ENCODE measurements around the gene CLNS1A. TPM values are rescaled to one million over a fixed set of nuclear protein-coding genes. Genes with fewer than 3 reads are reported as not detected.
A peak's percentile ranks its signal among the peaks of the same experiment; 100 is the strongest.
"Not testable (repeated sequence)": the region's sequence is repeated elsewhere in the genome, so short reads cannot be mapped to it uniquely, and the experiment has no call there.

CLNS1A gene
- polyA plus RNA-seq, 1 donor from 2014 or later: 100 TPM

GRCh38 chr11:77592727-77593126 lies 44.9 kb downstream of the CLNS1A start:
- H3K9me3 Mint-ChIP-seq: no peaks in the 10 kb centered on the region
- peaks cover 2 to 14% (median 13%) of the 10 kb centered on the region in 3 donors for H3K4me1 Mint-ChIP-seq

GRCh38 chr11:77590194-77590782 lies 47.3 kb downstream of the CLNS1A start:
- Mint-ChIP-seq H3K36me3 (no peaks in the 10 kb centered on the region), H3K4me3 (peak overlapping the region; percentile 85 to 97 (median 92)), H3K4me1 (peaks cover 2 to 14% (median 13%) of the 10 kb centered on the region in 3 donors), H3K27ac (peak overlapping the region; percentile 48 to 78 (median 57)), H3K27me3 (no peaks in the 10 kb centered on the region), H3K9me3 (no peaks in the 10 kb centered on the region)

More at GRCh38 chr11:77592727-77593126, 44.9 kb downstream of the CLNS1A start:
- Mint-ChIP-seq H3K36me3 (no peaks in the 10 kb centered on the region), H3K27me3 (no peaks in the 10 kb centered on the region), H3K4me3 (no peak overlapping the region), H3K27ac (no peak overlapping the region)

- Mint-ChIP-seq H3K9me3 (no peaks in the 10 kb centered on the region), H3K4me3 (peak within 1 kb of the TSS; percentile 87 to 97 (median 93)), H3K36me3 (no peaks in the 10 kb centered on the region), H3K27me3 (no peaks in the 10 kb centered on the region), H3K4me1 (peaks cover 2 to 14% (median 13%) of the 10 kb centered on the region in 3 donors), H3K27ac (peak within 1 kb of the TSS; percentile 48 to 78 (median 57))
Measured at GRCh38 chr11:77589521-77590193, 47.9 kb downstream of the CLNS1A start, which contains the start of gene AQP11. Gene AQP11 (plus strand): TSS chr11:77589953. CDS start chr11:77589993, 40 bp downstream.

GRCh38 chr11:77589181-77589520 lies 48.4 kb downstream of the CLNS1A start:
- no peaks in the 10 kb centered on the region for H3K27me3 Mint-ChIP-seq
- no peaks in the 10 kb centered on the region for H3K9me3 Mint-ChIP-seq
- H3K4me3 Mint-ChIP-seq: peak overlapping the region; percentile 87 to 94 (median 93)
- no peak overlapping the region for H3K27ac Mint-ChIP-seq
- H3K36me3 Mint-ChIP-seq: no peaks in the 10 kb centered on the region
- H3K4me1 Mint-ChIP-seq: peaks cover 2 to 14% (median 13%) of the 10 kb centered on the region in 3 donors

- Mint-ChIP-seq H3K4me1 (no peaks in the 10 kb centered on the region), H3K4me3 (peak overlapping the region in 1 of 4 donors; percentile 14)
Measured at GRCh38 chr11:77580712-77581337, 56.8 kb downstream of the CLNS1A start.

GRCh38 chr11:77575428-77575827 lies 62.2 kb downstream of the CLNS1A start:
- not testable (repeated sequence) for H3K36me3 Mint-ChIP-seq, H3K9me3 Mint-ChIP-seq, H3K27ac Mint-ChIP-seq, H3K27me3 Mint-ChIP-seq, H3K4me3 Mint-ChIP-seq, H3K4me1 Mint-ChIP-seq

More at GRCh38 chr11:77580712-77581337, 56.8 kb downstream of the CLNS1A start:
- H3K27me3 Mint-ChIP-seq: no peaks in the 10 kb centered on the region
- peaks cover 2% of the 10 kb centered on the region for H3K36me3 Mint-ChIP-seq
- no peak overlapping the region for H3K27ac Mint-ChIP-seq
- peaks cover 0 to 8% (median 2%) of the 10 kb centered on the region in 3 donors for H3K9me3 Mint-ChIP-seq

GRCh38 chr11:77570896-77571295 lies 66.7 kb downstream of the CLNS1A start:
- H3K36me3 Mint-ChIP-seq, H3K4me1 Mint-ChIP-seq, H3K9me3 Mint-ChIP-seq, H3K27ac Mint-ChIP-seq, H3K4me3 Mint-ChIP-seq, H3K27me3 Mint-ChIP-seq: not testable (repeated sequence)

- Mint-ChIP-seq H3K4me1 (no peaks in the 10 kb centered on the region), H3K27me3 (peaks cover 1% of the 10 kb centered on the region), H3K9me3 (peaks cover 0 to 2% (median 0%) of the 10 kb centered on the region in 3 donors), H3K4me3 (no peak overlapping the region), H3K36me3 (no peaks in the 10 kb centered on the region), H3K27ac (no peak overlapping the region)
Measured at GRCh38 chr11:77569676-77570070, 67.9 kb downstream of the CLNS1A start.

GRCh38 chr11:77568916-77569675 lies 68.5 kb downstream of the CLNS1A start:
- H3K9me3 Mint-ChIP-seq: peaks cover 0 to 2% (median 0%) of the 10 kb centered on the region in 3 donors
- H3K4me3 Mint-ChIP-seq: no peak overlapping the region
- H3K36me3 Mint-ChIP-seq: no peaks in the 10 kb centered on the region
- peaks cover 1% of the 10 kb centered on the region for H3K27me3 Mint-ChIP-seq
- H3K4me1 Mint-ChIP-seq: no peaks in the 10 kb centered on the region
- no peak overlapping the region for H3K27ac Mint-ChIP-seq

GRCh38 chr11:77568306-77568705 lies 69.3 kb downstream of the CLNS1A start:
- Mint-ChIP-seq H3K27me3 (peaks cover 1% of the 10 kb centered on the region), H3K4me3 (no peak overlapping the region), H3K36me3 (no peaks in the 10 kb centered on the region), H3K4me1 (no peaks in the 10 kb centered on the region), H3K27ac (no peak overlapping the region), H3K9me3 (peaks cover 0 to 2% (median 0%) of the 10 kb centered on the region in 3 donors)

Other genes with a start within 250 kb of the CLNS1A start
- 15.0 TPM for gene PAK1, start 163.7 kb downstream of the CLNS1A start, polyA plus RNA-seq
- gene AQP11, start 47.8 kb downstream of the CLNS1A start, polyA plus RNA-seq: 0.48 TPM
- 57.0 TPM for gene RSF1, start 182.9 kb upstream of the CLNS1A start, polyA plus RNA-seq
- 16.9 TPM for gene AAMDC, start 183.3 kb upstream of the CLNS1A start, polyA plus RNA-seq